SK-N-MC (cell line): ENCODE measurements around the gene AKT2.

ENCODE experiments used
- EZH2 ChIP-seq: fragments of 200-600 bp; sonication (generic); IDR thresholded peaks from one replicate; pipeline ENCODE4 v1.6.1; 2017; ENCODE audit warnings: antibody characterized with exemption
- POLR2AphosphoS5 ChIP-seq: IDR thresholded peaks from 2 replicates; pipeline ENCODE4 v1.6.1; 2012; ENCODE audit warnings: mild to moderate bottlenecking, low read depth, low read length, borderline replicate concordance

- TF ChIP-seq POLR2AphosphoS5 (no peak), EZH2 (no peak)
These were observed 7.6 kb downstream of the AKT2 start for GRCh38 chr19:40277356-40278059.
